ENCODE results near the gene TBCB. TPM values are rescaled to one million over a fixed set of nuclear protein-coding genes. Genes with fewer than 3 reads are reported as not detected.
A peak's percentile ranks its signal among the peaks of the same experiment; 100 is the strongest.

The TBCB gene
- total and polyA plus RNA-seq, 2 of the 4 experiments (the other 2 are of a cell fraction), result 182 to 269 TPM

DNA sequence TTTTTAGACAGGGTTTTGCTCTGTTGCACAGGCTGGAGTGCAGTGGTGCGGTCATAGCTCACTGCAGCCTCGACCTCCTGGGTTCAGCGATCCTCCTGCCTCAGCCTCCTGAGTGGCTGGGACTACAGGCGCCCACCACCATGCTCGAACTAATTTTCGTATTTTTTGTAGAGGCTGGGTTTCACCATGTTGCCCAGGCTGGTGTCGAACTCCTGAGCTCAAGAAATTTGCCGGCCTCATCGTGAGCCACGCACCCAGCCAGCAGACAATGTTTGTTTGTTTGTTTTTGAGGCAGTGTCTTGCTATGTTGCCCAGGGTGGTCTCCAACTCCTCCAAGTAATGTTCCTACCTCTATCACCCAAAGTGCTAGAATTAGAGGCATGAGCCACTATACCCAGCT is 37.9 kb downstream of the TBCB start:
- H3K27me3 ChIP-seq (ENCODE audit: control insufficient read depth, insufficient read depth, low read length), result no peaks in the 10 kb centered on the region
- 0 out of 2 replicates have a peak overlapping the region, but pooled peaks have one; percentile 10 for H3K4ac ChIP-seq (ENCODE audit: low read depth, low read length)
- H3K79me1 ChIP-seq (ENCODE audit: low read depth in 1 of 2, low read length in 2 of 2), result peaks cover 4 to 28% of the 10 kb centered on the region in 2 experiments; a peak in 2 of 4 replicates
- ChIA-PET POLR2A (ENCODE audit: unreplicated experiment) (no interaction called here), CTCF (interaction anchor here (0.6 to 0.9 kb wide), 4 partner anchors 9 to 75 kb away, joined by 3 to 6 read pairs (median 4); no protein-coding TSS in a partner anchor)
- peaks cover 6% of the 10 kb centered on the region; the same call in 1 of the 2 replicates for H3K4me1 ChIP-seq (ENCODE audit: control insufficient read depth, insufficient read depth, low read length)
- dilution Hi-C loops (cut with HindIII; ENCODE audit: low sequenced_read_pairs, unreplicated experiment) (no loop called here), in situ Hi-C loops (cut with MboI; ENCODE audit: low sequenced_read_pairs) (no loop called here), intact Hi-C loops (cut with micrococcal nuclease) (no loop called here)
- H2BK15ac ChIP-seq (ENCODE audit: low read depth, low read length), result no peak overlapping the region
- H3K36me3 ChIP-seq (ENCODE audit: control insufficient read depth, insufficient read depth, low read length), result peaks cover 24% of the 10 kb centered on the region
- H3K9me3 ChIP-seq (ENCODE audit: control insufficient read depth, insufficient read depth, low read length), result no peaks in the 10 kb centered on the region
- ATAC-seq (ENCODE audit: low read depth), result no peak
- no peak overlapping the region for H3K23ac ChIP-seq (ENCODE audit: low read depth, low read length)
- TF ChIP-seq CEBPB (IDR thresholded peaks at IDR 0.05; ENCODE audit: low read depth, low read length), result no peak
- no peak for TF ChIP-seq RFX5 (IDR thresholded peaks at IDR 0.05; ENCODE audit: low read depth, low read length)
- no peak for TF ChIP-seq CHD1 (IDR thresholded peaks at IDR 0.05; ENCODE audit: low read depth, low read length)
- TF ChIP-seq, protein P1, sequence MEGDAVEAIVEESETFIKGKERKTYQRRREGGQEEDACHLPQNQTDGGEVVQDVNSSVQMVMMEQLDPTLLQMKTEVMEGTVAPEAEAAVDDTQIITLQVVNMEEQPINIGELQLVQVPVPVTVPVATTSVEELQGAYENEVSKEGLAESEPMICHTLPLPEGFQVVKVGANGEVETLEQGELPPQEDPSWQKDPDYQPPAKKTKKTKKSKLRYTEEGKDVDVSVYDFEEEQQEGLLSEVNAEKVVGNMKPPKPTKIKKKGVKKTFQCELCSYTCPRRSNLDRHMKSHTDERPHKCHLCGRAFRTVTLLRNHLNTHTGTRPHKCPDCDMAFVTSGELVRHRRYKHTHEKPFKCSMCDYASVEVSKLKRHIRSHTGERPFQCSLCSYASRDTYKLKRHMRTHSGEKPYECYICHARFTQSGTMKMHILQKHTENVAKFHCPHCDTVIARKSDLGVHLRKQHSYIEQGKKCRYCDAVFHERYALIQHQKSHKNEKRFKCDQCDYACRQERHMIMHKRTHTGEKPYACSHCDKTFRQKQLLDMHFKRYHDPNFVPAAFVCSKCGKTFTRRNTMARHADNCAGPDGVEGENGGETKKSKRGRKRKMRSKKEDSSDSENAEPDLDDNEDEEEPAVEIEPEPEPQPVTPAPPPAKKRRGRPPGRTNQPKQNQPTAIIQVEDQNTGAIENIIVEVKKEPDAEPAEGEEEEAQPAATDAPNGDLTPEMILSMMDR (conservative IDR thresholded peaks at IDR 0.05; ENCODE audit: low read depth, low read length), result no peak
- no peak for TF ChIP-seq MXI1 (IDR thresholded peaks at IDR 0.05; ENCODE audit: borderline replicate concordance, low read depth, low read length)
- TF ChIP-seq MAZ (IDR thresholded peaks at IDR 0.05; ENCODE audit: borderline replicate concordance, low read depth, low read length), result no peak
- TF ChIP-seq, protein P2, sequence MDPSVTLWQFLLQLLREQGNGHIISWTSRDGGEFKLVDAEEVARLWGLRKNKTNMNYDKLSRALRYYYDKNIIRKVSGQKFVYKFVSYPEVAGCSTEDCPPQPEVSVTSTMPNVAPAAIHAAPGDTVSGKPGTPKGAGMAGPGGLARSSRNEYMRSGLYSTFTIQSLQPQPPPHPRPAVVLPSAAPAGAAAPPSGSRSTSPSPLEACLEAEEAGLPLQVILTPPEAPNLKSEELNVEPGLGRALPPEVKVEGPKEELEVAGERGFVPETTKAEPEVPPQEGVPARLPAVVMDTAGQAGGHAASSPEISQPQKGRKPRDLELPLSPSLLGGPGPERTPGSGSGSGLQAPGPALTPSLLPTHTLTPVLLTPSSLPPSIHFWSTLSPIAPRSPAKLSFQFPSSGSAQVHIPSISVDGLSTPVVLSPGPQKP (IDR thresholded peaks at IDR 0.05; ENCODE audit: borderline replicate concordance, low read depth, low read length), result no peak
- TF ChIP-seq, protein P3, sequence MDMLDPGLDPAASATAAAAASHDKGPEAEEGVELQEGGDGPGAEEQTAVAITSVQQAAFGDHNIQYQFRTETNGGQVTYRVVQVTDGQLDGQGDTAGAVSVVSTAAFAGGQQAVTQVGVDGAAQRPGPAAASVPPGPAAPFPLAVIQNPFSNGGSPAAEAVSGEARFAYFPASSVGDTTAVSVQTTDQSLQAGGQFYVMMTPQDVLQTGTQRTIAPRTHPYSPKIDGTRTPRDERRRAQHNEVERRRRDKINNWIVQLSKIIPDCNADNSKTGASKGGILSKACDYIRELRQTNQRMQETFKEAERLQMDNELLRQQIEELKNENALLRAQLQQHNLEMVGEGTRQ (IDR thresholded peaks at IDR 0.05; ENCODE audit: low read depth, low read length), result no peak
- TF ChIP-seq MAFK (IDR thresholded peaks at IDR 0.05; ENCODE audit: low read depth, low read length), result no peak
- no peak for TF ChIP-seq POLR2A (IDR thresholded peaks at IDR 0.05; ENCODE audit: low read depth, low read length)
- TF ChIP-seq BHLHE40 (IDR thresholded peaks at IDR 0.05; ENCODE audit: low read depth, low read length), result no peak
- H2BK120ac ChIP-seq (ENCODE audit: low read depth, low read length), result no peak overlapping the region
- no peak overlapping the region for H3K4me3 ChIP-seq (ENCODE audit: insufficient read depth, low read depth, low read length)
- BruUV-seq (replicated peaks), result no TSS peak
- H3K4me2 ChIP-seq (ENCODE audit: low read depth, low read length), result no peak overlapping the region
- no peak overlapping the region for H2BK20ac ChIP-seq (ENCODE audit: low read depth, low read length)
- peaks cover 10% of the 10 kb centered on the region for H4K20me1 ChIP-seq (ENCODE audit: insufficient read depth, low read length)
- H3K27ac ChIP-seq (ENCODE audit: insufficient read depth, low read length), result no peak overlapping the region
- H4K91ac ChIP-seq (ENCODE audit: insufficient read depth, low read depth, low read length), result no peak overlapping the region
- no peak overlapping the region for H2BK5ac ChIP-seq (ENCODE audit: low read depth, low read length, poor library complexity, severe bottlenecking)
- WGBS, 2 experiments (ENCODE audit: extremely low coverage in 2 of 2, insufficient read length in 1 of 2), result 94% methylated on average over 3 of the region's 10 CpGs; no CpG with 5 or more reads in 1 of the 2 experiments
- H3K14ac ChIP-seq (replicated peaks; ENCODE audit: low read depth, low read length), result no peak overlapping the region
- no peak overlapping the region; a peak in 1 of 4 replicates for H4K8ac ChIP-seq (ENCODE audit: low read depth in 2 of 2, low read length in 2 of 2)
- H4K5ac ChIP-seq (ENCODE audit: low read depth, low read length), result no peak overlapping the region
- no peak overlapping the region for H2AFZ ChIP-seq (replicated peaks; ENCODE audit: low read length, poor library complexity)
- no peak overlapping the region for H3K9ac ChIP-seq (ENCODE audit: low read depth, low read length)
- DNase-seq, result no peak
- no peak overlapping the region for H3K18ac ChIP-seq (ENCODE audit: low read depth, low read length)
- H3K56ac ChIP-seq (ENCODE audit: extremely low read depth, insufficient read depth, low read length), result no peak overlapping the region
- H2AK5ac ChIP-seq (ENCODE audit: low read depth, low read length), result no peak overlapping the region
- no peaks in the 10 kb centered on the region; the same call in 1 of the 2 replicates for H3K9me1 ChIP-seq (ENCODE audit: insufficient read depth, low read length)
- peak overlapping the region; percentile 37 for H2AK9ac ChIP-seq (replicated peaks; ENCODE audit: low read depth, low read length, poor library complexity)
